Activated CD4-positive, CD25-positive, alpha-beta regulatory T cell treated with anti-CD3 and anti-CD28 coated beads, Interleukin-2, amount 50 U/mL, for 16 hours (primary cell): ENCODE measurements around the gene DPF1.
"Not testable (repeated sequence)": the region's sequence is repeated elsewhere in the genome, so short reads cannot be mapped to it uniquely, and the experiment has no call there.

Source experiments
- DNase-seq: peaks from one replicate; pipeline ENCODE4 v3.0.0-alpha.2; 2020; ENCODE audit warnings: low read depth, low spot score

DPF1 gene

DNA sequence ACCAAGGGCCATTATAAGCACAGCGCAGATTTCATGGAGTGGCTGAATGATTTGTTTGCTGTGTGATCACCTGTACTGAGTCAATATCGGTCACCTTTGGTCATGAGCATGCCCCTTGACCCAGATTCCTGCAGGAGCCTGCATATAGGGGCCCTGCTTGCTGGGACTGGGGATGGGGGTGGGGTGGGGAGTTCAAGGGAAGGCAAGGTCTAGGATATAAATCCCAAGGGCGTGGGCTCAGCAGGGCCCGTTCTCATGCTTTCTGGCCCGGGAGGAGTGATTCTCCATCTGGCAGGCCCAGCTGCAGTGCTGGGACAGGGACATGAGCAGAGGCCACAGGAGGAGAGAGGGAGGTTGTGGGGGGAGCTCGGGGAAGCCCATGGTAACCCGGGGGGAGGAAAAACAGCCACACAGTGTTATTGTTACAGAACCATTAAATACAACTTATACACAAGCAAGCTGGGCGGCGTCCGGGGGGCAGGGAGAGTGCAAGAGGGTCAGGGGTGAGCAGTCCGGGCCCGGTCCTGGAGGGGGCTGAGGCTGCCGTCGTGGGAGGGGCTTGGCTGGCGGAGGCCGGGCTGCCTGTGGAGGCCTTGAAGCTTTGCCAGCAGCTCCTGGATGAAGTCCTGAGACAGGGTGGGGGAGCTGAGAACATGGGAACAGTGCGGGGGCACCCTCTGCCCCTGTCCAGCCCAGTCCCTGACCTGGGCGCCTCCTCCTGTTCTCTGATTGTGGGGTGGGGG, 27.0 kb upstream of the DPF1 start:
- DNase-seq = no peak

DNA sequence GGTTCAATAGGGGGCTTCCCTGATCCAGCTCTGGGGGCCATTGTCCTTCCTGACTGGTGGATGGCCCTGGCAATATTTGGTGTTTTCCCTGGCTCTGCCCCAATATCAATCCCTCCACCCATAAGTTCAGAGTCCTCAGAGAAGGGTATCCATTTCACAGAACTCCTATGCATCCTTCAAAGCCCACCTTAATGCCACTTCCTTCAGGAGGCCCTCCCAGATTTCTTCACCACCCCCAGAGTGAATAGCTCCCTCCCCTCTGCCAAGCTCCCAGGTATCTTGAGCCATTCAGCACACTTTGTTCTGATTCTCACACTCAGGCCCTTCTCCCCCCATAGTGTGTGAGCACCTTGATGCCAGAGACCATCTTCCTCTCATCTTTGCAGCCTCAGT, 26.4 kb upstream of the DPF1 start:
- no peak for DNase-seq

DNA sequence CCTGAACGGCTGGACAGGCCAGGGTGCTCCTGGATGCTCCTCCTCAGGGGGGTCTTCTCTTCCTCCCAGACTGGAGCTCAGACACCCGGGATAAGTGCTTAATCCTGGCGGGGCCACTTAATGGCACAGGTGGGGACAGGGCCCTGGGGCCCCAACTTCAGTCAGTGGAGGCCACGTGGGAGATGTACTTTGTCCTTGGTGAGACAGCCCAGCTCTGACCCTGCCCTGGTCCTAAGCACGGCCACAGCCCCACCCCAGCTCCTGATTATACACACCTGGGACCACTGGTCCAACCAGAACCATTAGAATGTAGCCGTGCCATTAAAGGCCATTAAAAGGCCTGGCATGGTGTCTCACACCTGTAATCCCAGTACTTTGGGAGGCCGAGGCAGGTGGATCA, 24.4 kb upstream of the DPF1 start:
- DNase-seq = no peak

DNA sequence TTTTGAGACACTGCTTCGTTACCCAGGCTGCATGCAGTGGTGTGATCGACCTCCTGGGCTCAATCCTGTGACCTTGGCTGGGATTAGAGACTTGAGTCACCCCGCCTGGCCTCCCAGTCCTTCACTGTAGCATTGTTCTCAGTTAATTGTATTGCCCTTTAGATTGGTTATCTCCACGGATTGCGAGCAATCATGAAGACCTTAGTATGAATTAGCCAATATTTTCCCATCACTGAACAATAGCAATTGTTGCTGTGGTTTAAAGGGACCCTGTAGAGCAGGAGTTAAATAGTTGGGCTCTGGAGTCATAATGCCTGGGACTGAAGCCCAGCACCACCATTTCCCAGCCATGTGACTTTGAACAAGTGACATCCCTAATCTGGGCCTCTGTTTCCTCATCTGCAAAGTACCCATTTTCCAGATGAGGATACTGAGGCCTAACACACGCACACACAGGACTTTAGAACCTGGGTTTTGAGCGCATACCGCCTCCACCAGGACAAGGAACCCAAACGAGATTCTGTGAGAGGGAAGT, 23.8 kb upstream of the DPF1 start:
- no peak for DNase-seq

DNA sequence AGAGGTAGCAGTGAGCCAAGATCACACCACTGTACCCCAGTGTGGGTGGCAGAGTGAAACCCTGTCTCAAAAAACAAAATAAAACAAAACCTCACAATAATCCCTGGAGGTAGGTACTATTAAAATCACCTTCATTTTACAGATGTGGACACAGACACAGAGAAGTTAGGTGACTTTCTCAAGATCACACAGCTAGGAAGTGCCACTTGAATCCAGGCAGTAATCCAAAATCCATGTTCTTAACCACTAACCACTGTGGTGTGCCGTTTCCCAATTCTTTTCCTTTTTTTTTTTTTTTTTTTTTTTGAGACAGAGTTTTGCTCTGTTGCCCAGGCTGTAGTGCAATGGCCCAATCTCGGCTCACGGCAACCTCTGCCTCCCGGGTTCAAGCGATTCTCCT, 23.1 kb upstream of the DPF1 start:
- DNase-seq = no peak

DNA sequence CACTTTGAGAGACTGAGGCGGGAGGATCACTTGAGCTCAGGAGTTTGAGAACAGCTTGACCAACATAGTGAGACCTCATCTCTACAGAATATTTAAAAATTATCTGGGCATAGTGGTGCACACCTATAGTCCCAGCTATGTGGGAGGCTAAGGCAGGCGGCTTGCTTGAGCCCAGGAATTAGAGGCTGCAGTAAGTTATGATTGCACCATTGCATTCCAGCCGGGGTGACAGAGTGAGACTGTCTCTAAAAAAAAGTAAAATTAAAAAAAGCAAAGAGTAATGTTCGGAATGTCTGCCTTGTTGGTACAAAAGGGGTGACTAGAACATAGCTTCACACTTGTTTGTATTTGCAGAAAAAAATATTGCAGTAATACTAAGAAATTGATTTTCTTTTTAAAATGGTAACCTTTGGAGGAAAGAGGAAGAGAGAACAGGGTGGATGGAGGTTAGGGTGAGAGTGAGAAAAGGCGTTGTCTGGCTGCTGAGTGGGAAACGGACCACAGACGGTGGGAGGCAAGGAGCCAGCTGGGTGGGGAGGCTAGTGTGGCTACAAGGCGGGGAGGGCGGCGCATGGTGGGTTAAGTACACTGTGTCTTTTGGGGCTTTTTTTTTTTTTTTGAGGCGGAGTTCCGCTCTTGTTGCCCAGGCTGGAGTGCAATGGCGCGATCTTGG, 21.9 kb upstream of the DPF1 start:
- DNase-seq = no peak

DNA sequence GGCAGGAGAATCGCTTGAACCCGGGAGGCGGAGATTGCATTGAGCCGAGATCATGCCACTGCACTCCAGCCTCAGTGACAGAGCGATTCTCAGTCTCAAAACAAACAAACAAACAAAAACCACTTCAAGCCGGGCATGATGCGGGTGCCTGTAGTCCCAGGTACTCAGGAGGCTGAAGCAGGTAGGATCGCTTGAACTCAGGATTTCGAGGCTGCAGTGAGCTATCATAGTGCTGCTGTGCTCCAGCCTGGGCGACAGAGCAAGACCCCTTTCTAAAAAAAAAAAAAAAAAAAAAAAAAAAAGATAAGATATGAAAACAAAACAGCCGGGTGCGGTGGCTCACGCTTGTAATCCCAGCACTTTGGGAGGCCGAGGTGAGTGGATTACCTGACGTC, 19.3 kb upstream of the DPF1 start:
- DNase-seq = no peak

DNA sequence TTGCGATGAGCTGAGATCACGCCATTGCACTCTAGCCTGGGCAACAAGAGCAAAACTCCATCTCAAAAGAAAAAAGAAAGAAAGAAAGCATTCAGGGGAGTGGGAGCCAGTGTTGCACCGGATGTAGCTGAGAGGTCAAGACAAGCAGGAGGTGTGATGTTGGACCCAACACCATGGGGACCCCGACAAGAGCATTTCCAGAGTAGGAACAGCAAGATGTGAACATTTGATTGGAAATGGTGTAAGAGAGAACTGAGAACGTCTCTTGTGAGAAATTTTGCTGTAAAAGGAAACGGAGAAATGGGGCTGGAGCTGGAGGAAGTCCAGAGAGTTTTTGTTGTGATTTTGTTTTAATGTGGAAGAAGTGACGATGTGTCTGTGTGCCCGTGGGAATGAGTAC, 15.8 kb upstream of the DPF1 start:
- no peak for DNase-seq

DNA sequence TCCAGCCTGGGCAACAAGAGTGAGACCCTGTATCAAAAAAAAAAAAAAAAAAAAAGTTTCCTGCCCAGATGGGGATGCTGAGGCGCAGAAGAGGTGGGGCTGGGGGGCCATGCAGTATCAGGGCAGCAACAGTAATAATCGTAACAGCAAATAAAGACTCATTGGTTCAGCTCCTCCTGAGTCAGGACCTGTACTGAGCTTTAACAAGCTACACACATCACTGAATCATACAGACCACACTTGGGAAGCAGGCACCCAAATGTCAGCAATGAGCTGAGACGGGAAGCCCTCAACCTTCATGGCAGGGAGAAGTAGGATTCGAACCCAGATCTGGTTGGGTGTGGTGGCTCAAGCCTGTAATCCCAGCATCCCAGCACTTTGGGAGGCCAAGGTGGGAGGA, 10.6 kb upstream of the DPF1 start:
- no peak for DNase-seq

DNA sequence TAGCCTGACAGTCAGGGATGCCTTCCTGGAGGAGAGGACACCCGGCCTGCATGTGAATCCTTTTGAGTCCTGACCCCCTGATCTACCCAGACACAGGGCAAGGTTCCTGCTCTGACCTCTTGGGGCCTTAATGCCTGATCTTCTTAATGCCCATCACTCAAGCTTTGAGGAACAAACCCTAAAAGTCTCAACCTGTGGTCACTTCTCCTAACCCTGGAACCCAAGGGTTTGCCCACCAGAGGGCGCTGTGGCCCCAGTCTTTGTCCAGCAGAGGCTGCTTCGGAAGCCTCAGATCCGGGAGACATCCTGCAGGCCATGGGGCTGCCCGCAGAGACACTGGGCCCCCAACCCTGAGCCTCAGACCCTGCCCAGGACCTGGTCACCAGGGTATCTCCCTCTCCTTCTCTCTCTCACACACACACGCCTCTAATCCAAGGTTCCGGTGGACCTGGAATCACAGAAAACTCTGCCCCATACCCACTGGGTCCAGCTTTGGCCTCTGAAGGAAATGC, 9.8 kb upstream of the DPF1 start:
- DNase-seq = peak; percentile 46

DNA sequence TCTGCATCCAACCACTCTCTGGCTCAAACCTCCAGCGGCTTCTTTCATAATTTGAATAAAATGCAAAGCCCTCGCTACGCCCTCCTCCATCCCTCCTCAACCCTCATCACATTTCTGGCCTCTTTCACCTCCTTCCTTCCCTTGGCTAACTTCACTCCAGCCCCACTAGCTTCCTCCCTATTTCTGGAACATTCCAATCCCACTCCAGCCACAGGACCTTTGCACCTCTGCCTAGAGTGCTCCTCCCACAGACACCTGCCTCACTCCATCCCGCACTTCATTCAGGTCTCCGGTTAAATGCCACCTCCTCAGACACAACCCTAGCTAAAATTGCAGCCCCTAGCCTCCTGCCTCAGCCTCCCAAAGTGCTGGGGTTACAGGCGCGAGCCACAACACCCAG, 7.9 kb upstream of the DPF1 start:
- no peak for DNase-seq

DNA sequence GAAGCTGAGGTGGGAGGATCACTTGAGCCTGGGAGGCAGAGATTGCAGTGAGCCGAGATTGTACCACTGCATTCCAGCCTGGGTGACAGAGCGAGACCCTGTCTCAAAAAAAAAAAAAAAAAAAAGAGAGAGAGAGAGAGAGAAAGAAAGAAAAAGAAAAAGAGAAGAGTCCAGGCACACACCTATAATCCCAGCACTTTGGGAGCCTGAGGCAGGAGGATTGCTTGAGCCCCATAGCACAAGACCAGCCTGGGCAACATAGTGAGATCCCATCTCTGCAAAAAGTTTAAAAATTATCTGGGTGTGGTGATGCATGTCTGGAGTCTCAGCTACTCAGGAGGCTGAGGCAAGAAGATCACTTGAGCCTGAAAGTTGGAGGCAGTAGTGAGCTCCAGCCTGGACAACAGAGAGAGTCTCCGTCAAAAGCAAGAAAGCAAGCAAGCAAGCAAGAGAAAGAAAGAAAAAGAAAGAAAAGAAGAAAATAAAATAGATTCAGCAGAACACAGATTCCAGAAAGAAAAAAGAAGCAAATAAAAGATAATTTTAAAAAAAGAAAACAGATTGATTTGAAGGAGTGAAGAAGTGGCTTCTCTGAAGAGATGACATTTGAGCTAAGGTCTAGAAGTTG, 6.6 kb upstream of the DPF1 start:
- not testable (repeated sequence) for DNase-seq

DNA sequence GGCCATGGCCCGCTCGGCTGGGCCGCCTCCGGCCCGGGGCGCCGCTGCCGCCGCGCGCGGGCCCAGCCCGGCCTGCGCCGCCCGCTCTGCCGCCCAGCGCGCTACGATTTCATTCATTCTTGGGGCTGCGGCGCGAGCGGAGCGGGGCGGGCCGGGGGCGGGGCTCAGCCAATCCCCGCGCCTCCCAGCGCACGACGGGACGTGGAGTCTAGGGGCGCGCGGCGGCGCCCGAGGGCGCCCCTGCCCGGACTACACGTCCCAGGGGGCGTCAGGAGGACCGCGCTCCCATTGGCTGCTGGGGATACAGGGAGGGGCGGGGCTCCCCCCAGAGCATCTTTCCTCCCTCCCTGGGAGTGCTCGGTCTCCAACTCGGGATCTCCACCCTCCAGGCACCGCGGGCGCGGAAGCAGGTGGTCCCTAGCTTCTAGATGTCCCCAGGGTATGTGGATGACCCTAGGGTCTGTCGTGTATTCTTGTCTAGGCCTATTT, 5.6 kb upstream of the DPF1 start:
- DNase-seq = peak; percentile 40

DNA sequence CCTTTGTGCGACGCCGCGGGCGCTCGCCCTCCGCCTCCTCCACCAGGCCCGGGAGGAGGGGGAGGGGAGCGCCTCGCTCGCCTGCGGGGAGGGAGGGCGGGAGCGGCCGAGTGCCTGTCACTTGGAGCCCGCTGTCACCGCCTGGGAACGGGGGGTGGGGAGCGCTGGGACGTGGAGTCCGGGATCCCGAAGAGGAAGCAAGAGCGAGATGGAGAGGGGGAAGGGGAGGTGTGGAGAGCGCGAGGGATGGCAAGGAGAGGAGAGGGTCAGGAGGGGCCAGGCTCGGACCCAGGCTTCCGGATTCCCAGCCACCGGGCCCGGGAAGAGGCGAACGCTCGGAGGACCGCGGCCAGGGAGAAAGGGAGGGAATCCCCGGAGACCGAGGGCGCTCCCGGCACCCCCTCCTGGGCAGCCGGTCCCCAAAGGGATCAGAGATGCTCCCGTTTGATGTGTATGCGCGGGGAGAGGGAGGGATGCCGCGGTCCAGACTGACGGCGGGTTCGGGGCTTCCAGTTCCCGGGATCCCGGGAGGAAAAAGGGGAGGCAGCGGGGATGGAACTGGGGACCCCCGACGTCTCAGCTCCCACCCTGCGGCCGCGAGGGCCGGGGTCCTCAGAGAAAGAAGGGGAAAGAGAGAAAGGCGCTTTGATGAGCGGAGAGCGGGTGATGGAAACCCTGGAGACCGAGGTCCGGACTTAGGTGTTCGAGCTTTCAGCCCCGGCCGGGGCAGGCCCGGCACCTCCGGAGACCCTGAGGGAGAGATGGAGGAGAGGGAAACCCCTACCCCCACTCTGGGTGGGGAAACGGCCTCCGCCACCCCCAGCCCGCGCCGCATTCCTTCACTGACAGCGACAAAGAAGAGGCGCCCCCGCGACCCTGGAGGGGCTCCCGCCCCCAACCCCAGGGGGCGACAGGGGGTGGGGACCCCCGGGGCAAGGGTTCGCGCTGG, 4.7 kb upstream of the DPF1 start:
- no peak for DNase-seq

DNA sequence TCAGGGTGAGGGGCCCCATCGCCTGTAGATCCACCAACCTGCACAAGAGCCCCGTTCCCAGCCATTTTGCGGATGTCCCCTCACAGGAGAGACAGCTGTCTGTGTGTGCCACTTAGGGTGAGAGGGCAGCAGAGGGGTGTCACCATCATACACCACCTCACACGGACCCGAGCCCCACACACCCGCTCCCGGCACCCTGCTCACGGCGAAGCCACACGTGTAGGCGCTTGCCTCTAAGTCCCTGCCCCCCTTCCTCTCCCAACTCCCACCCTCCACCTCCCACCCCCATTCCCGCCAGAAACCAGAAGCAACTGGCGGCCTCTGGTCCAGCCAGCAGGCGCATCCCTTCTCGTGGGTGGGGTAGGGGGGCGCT, 4.0 kb upstream of the DPF1 start:
- DNase-seq = no peak

DNA sequence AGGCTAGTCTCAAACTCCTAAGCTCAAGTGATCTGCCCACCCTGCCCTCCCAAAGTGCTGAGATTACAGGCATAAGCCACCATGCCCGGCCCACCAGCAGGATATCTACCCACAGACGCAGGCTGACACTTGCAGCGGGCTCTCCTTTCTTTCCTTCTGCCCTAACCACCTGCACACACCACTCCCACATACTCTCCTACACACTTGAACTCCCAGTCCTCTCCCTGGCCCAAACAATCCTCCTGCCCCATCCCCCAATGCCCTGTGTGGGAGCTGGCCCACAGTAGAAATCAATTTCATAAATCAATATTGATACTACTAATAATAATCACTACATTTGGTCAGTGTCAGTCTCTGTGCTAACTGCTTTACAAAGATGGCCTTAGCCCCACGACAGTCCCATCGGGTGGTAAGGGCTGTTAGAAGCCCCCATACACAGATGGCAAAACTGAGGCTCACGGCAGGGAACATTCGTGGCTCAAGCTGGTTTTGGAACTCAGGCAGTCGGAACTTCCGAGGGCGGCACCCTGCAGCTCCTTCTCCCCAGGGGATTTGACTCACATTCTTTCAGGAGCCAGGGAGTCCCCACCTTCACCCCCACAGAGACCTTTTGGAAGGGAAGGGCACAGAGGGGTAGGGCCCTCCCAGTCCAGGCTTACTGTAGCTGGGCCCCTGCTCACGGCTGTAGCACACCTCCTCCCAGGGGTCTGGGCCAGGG, 3.4 kb upstream of the DPF1 start:
- no peak for DNase-seq

DNA sequence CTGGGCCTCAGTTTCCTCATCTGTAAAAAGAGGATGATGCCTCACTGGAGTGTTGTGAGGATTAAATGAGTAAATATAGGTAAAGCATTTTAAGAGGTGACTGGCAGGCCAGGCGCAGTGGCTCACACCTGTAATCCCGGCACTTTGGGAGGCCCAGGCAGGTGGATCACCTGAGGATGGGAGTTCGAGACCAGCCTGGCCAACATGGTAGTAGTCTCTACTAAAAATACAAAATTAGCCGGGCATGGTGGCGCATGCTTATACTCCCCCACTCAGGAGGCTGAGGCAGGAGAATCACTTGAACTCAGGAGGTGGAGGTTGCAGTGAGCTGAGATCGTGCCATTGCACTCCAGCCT, 819 bp upstream of the DPF1 start:
- not testable (repeated sequence) for DNase-seq

DNA sequence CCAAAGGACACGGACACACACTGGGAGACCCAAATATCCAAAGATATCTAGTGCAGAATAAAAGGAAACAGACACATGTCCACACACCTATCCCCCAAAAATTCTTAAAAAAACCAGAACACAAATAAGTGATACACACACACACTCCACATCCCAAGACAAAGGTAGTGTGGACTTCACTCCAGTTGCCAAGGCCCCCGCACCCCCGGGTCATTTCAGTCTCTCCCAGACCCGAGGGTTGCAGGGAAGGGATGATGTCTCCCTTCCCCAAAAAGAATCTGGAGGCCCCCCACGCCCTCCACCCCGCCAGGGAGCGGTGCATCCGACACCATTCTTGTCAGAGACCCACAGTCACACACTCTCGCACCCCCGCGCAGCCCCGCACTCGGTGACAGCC, 407 bp downstream of the DPF1 start:
- DNase-seq = no peak

DNA sequence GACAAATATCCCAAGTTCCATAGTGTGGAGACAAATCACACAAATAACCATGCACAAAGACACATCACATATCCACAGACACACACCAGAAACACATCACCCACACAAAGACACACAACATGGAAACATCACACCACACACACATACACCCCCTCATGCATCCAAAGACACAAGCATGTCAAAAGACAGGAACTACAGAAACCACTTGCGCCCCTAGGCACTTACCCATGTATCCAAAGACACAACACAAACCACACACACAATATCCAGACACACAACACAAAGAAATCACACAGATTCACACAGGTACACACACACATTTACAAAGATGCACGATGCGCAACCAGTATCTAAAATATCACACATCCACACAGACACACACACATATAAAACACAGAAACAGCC, 901 bp downstream of the DPF1 start:
- DNase-seq = no peak

DNA sequence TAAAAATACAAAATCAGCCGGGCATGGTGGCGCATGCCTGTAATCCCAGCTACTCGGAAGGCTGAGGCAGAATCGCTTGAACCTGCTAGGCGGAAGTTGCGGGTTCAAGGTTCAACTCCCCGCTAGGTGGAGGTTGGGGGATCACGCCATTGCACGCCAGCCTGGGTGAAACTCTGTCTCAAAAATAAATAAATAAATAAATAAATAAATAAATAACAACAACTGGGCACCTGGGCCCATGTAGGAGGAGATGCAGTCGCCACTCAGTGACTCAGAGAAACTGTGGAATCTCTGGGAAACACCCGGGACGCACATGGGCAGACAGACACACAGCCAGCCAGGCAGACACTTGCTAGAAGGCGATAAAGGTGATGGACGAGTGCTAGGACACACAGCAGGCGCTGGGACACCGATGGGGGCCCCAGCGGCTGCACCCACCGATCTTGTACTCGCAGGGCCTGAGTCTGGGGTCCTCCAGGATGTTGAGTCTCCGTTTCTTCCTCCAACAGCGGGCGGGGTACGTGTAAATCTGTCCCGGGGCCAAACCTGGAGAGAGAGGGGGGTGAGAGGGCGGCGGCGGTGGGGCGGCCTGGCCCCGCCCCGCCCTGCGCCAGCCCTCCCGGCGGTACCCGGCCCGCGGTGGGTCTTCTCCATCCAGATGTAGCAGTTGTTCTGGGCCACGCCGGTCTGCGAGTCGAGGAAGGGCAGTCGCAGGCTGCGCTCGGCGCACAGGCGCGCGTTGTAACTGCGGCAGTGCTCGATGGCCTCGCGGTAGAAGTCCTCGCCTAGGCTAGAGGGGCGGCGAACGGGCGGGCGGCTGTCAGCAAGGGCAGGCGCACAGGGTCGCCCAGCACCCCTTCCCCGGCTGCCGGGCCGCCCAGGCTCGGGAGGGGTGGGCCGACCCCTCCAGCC, 1.8 kb downstream of the DPF1 start:
- no peak for DNase-seq
